Gastrocnemius medialis (tissue), 4 donors: ENCODE measurements around the gene LMNTD1. TPM values are rescaled to one million over a fixed set of nuclear protein-coding genes. Genes with fewer than 3 reads are reported as not detected.

Experiments
- ATAC-seq, 2 donors: fragments of 150-250 bp; one replicate each; pipeline ENCODE4 v1.9.1; 2016
- DNase-seq, 2 donors: peaks; one replicate each; pipeline ENCODE4 v3.0.0-alpha.2; 2019
- H3K27ac ChIP-seq, 4 donors: fragments of 200-600 bp; sonication (generic); 1 replicate in 1 of 4; 2 replicates in 3 of 4; pipeline ENCODE4 v1.5.1; 2016 to 2018; ENCODE audit warnings: mild to moderate bottlenecking in 2 of 4, moderate library complexity in 1 of 4
- H3K27me3 ChIP-seq, 3 donors: fragments of 200-600 bp; sonication (generic) in 2 of 3; 1 replicate in 1 of 3; 2 replicates in 2 of 3; pipeline versions ENCODE4 v1.5.1 to v1.6.0; 2016 to 2019; ENCODE audit warnings: mild to moderate bottlenecking in 1 of 3, moderate library complexity in 1 of 3
- H3K36me3 ChIP-seq, 2 donors: fragments of 200-600 bp; sonication (generic) in 1 of 2; one replicate each; pipeline ENCODE4 v1.5.1; 2017 to 2018
- H3K4me1 ChIP-seq, 2 donors: fragments of 200-600 bp; sonication (generic) in 1 of 2; one replicate each; pipeline ENCODE4 v1.5.1; 2016 to 2017; ENCODE audit warnings: mild to moderate bottlenecking in 2 of 2
- H3K4me3 ChIP-seq, 4 donors: fragments of 200-600 bp; sonication (generic) in 3 of 4; 1 replicate in 1 of 4; 2 replicates in 3 of 4; pipeline ENCODE4 v1.5.1; 2016 to 2019; ENCODE audit warnings: mild to moderate bottlenecking in 2 of 4
- H3K9me3 ChIP-seq, 3 donors: fragments of 200-600 bp; sonication (generic) in 2 of 3; 1 replicate in 1 of 3; 2 replicates in 2 of 3; pipeline ENCODE4 v1.5.1; 2016 to 2019
- CTCF ChIP-seq, 5 experiments: fragments of 450-650 bp in 3 of 5; fragments of 200-600 bp in 2 of 5; sonication (generic) in 2 of 5; IDR thresholded peaks in 4 of 5; conservative IDR thresholded peaks in 1 of 5; 1 replicate in 4 of 5; 2 replicates in 1 of 5; pipeline ENCODE4 v1.5.1; 2016 to 2019; ENCODE audit warnings: antibody characterized with exemption in 5 of 5, mild to moderate bottlenecking in 3 of 5, moderate library complexity in 3 of 5
- POLR2A ChIP-seq, 2 donors: fragments of 450-650 bp; IDR thresholded peaks; one replicate each; pipeline ENCODE4 v1.6.1; 2017; ENCODE audit warnings: antibody characterized with exemption in 2 of 2, mild to moderate bottlenecking in 2 of 2, moderate library complexity in 2 of 2
- in situ Hi-C, 4 donors: fragments of 200-750 bp; cut with MboI; loops; one replicate each; pipeline versions ENCODE4 v1.15.0 to v1.8.0; 2017; ENCODE audit warnings: low sequenced_read_pairs in 4 of 4
- intact Hi-C: fragments of 100-400 bp; cut with DNase I; formaldehyde crosslinking; loops from one replicate; pipeline ENCODE4 v1.15.1; 2023; ENCODE audit warnings: low total_unique reads
- total RNA-seq, 4 donors: library from RNA; depleted of rRNA; stranded (reverse); fragments of >200 nt; gene quantifications; one replicate each; pipeline versions ENCODE4 v1.1.0 to v1.2.3, GENCODE V29; 2016

The LMNTD1 gene
- total RNA-seq, 4 donors from 2014 or later = not detected

GRCh38 chr12:25482625-25483024 lies 70.5 kb downstream of the LMNTD1 start:
- ATAC-seq = no peak
- Histone ChIP-seq H3K4me1 (no peaks in the 10 kb centered on the region), H3K27me3 (no peaks in the 10 kb centered on the region), H3K36me3 (no peaks in the 10 kb centered on the region), H3K27ac (no peak overlapping the region), H3K4me3 (no peak overlapping the region), H3K9me3 (no peaks in the 10 kb centered on the region)
- in situ Hi-C loops (no loop called here), intact Hi-C loops (no loop called here)
- no peak for DNase-seq
- TF ChIP-seq POLR2A (IDR thresholded peaks at IDR 0.05) = no peak
- TF ChIP-seq CTCF (IDR thresholded peaks at IDR 0.05 in 4 of 5, conservative IDR thresholded peaks at IDR 0.05 in 1 of 5) = no peak

GRCh38 chr12:25480145-25480544 lies 72.9 kb downstream of the LMNTD1 start:
- Histone ChIP-seq H3K36me3 (no peaks in the 10 kb centered on the region), H3K4me1 (no peaks in the 10 kb centered on the region), H3K27ac (no peak overlapping the region), H3K9me3 (no peaks in the 10 kb centered on the region), H3K27me3 (no peaks in the 10 kb centered on the region), H3K4me3 (no peak overlapping the region)
- DNase-seq (no peak), ATAC-seq (no peak)
- intact Hi-C loops (no loop called here), in situ Hi-C loops (no loop called here)
- TF ChIP-seq POLR2A (IDR thresholded peaks at IDR 0.05) (no peak), CTCF (IDR thresholded peaks at IDR 0.05 in 4 of 5, conservative IDR thresholded peaks at IDR 0.05 in 1 of 5) (no peak)

- H3K27me3 ChIP-seq = no peaks in the 10 kb centered on the region
- no peak overlapping the region for H3K27ac ChIP-seq
- ATAC-seq (no peak), DNase-seq (no peak)
- no peaks in the 10 kb centered on the region for H3K36me3 ChIP-seq
- TF ChIP-seq CTCF (IDR thresholded peaks at IDR 0.05 in 4 of 5, conservative IDR thresholded peaks at IDR 0.05 in 1 of 5) = no peak
- TF ChIP-seq POLR2A (IDR thresholded peaks at IDR 0.05) = no peak
- no peaks in the 10 kb centered on the region for H3K4me1 ChIP-seq
- in situ Hi-C loops = no loop called here
- H3K4me3 ChIP-seq = no peak overlapping the region
- intact Hi-C loops = no loop called here
- no peaks in the 10 kb centered on the region for H3K9me3 ChIP-seq
These were observed 75.9 kb downstream of the LMNTD1 start for GRCh38 chr12:25477217-25477616.

- no peak for ATAC-seq
- no peaks in the 10 kb centered on the region for H3K36me3 ChIP-seq
- no peak for DNase-seq
- in situ Hi-C loops = no loop called here
- H3K27ac ChIP-seq = no peak overlapping the region
- no peaks in the 10 kb centered on the region for H3K9me3 ChIP-seq
- intact Hi-C loops = no loop called here
- TF ChIP-seq CTCF (IDR thresholded peaks at IDR 0.05 in 4 of 5, conservative IDR thresholded peaks at IDR 0.05 in 1 of 5) = no peak
- TF ChIP-seq POLR2A (IDR thresholded peaks at IDR 0.05) = no peak
- no peaks in the 10 kb centered on the region for H3K27me3 ChIP-seq
- no peak overlapping the region for H3K4me3 ChIP-seq
- H3K4me1 ChIP-seq = no peaks in the 10 kb centered on the region
These were observed 80.6 kb downstream of the LMNTD1 start for GRCh38 chr12:25472453-25472852.

- TF ChIP-seq POLR2A (IDR thresholded peaks at IDR 0.05) (no peak), CTCF (IDR thresholded peaks at IDR 0.05 in 4 of 5, conservative IDR thresholded peaks at IDR 0.05 in 1 of 5) (no peak)
- no peak overlapping the region for H3K27ac ChIP-seq
- H3K4me3 ChIP-seq = no peak overlapping the region
- intact Hi-C loops = no loop called here
- no peaks in the 10 kb centered on the region for H3K36me3 ChIP-seq
- in situ Hi-C loops = no loop called here
- H3K27me3 ChIP-seq = no peaks in the 10 kb centered on the region
- DNase-seq = no peak
- no peaks in the 10 kb centered on the region for H3K9me3 ChIP-seq
- no peak for ATAC-seq
- H3K4me1 ChIP-seq = no peaks in the 10 kb centered on the region
These were observed 83.2 kb downstream of the LMNTD1 start for GRCh38 chr12:25469861-25470260.
